Ureter (tissue), 1 donor: Measurements from ENCODE around the gene IRAK1. TPM values are rescaled to one million over a fixed set of nuclear protein-coding genes. Genes with fewer than 3 reads are reported as not detected.

ENCODE experiments used
- DNase-seq: peaks from one replicate; pipeline ENCODE4 v3.0.0-alpha.2; 2020; ENCODE audit warnings: low spot score
- total RNA-seq: library from RNA; stranded (reverse); gene quantifications from one replicate; pipeline ENCODE4 v1.2.4, GENCODE V29; 2023
- donor health status: DM: yes; HTN: yes; CAD: no.

The IRAK1 gene
- total RNA-seq, 1 donor from 2014 or later, result 103 TPM

DNA sequence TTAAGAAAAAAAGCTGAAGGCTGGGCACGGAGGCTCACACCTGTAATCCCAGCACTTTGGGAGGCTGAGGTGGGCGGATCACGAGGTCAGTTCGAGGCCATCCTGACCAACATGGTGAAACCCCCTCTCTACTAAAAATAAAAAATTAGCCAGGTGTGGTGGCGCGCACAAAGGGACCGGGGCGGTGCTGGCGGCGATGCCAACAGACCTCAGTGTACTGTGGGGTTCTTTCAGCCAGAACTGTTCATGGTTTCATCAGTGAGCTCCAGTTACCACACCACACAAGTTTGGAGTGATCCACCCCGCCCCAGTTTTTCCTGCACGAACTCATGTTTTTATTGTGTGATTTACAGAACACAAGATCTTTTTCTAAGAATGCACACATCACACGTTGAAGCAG, 21.2 kb upstream of the IRAK1 start:
- no peak for DNase-seq

DNA sequence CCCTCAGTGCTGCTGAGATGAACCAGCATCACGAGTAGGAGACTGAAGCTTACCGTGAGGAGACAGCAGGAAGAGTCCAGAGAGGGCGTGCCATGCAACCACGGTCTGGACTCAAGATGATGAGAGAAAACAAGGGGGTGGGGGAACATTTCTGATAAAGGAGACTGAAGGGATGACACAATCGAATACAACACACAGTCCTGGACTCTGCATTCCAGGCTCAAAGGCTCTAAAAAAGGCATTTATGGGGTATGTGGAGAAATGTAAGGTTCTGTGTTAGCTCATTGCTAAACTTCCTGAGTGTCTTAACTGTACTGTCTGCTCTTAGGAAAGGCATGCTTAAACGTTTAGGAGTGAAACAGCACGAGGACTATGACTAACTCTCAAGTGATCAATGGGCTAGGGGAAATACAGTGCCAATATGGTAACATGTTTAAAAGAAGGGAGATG, 20.6 kb upstream of the IRAK1 start:
- DNase-seq, result no peak

DNA sequence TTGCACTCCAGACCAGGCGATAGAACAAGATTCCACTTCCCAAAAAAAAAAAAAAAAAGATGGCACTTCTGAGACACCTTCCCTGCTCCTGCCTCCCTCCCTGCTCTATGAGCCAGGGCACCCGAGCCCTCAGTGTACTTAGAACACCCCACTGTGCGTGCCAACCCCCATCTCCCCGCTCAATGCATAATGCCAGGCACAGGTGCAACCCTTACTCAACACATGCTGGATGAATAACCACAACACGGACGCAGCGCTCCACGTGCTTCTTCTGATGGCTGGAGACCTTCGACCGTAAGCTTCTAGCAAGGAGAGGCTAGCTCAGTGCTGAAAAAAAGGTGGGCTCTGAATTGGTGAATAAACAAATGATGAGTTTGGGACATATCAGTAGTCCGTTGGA, 19.9 kb upstream of the IRAK1 start:
- DNase-seq, result no peak

DNA sequence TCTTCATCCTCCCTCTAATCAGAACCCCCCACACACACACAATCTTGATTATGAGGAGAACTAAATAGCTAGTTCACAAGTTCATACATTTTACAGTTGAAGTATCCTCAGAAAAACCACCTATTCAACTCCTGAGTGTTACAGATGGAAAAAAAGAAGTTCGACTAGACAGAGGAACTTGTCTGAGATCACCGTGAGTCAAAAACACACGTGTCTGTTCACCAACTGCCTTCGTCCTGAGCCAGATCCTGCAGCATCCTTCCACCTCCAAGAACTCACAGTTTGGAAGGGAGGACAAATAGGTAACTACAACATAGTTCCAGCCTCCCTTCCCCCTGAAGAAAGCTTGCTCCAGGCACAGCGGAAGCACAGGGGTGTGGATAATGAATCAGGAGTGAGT, 19.0 kb upstream of the IRAK1 start:
- DNase-seq, result no peak

GRCh38 chrX:154037754-154038153, 18.1 kb upstream of the IRAK1 start:
- no peak for DNase-seq

GRCh38 chrX:154036513-154036912, 16.8 kb upstream of the IRAK1 start:
- DNase-seq, result no peak

GRCh38 chrX:154033848-154034247, 14.1 kb upstream of the IRAK1 start:
- DNase-seq, result no peak

DNA sequence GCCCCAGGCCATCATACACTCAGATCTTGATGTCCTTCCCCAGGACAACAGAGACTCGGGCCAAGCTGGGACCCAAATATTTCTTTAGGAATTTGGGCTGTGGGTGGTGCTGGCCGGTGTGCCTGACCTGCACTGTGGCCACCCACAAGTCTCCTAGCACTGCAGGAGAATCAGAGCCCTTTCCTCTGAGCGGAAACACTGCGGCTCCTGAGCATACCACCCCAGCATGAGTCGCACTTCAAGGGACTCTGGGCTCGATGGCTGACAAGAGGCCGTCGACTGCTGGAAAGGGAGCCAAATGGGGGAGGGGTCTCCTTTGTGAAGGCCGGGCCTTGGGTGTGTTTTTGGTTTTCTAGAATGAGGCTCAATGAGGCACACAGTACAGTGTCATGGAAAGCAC, 13.0 kb upstream of the IRAK1 start:
- no peak for DNase-seq

DNA sequence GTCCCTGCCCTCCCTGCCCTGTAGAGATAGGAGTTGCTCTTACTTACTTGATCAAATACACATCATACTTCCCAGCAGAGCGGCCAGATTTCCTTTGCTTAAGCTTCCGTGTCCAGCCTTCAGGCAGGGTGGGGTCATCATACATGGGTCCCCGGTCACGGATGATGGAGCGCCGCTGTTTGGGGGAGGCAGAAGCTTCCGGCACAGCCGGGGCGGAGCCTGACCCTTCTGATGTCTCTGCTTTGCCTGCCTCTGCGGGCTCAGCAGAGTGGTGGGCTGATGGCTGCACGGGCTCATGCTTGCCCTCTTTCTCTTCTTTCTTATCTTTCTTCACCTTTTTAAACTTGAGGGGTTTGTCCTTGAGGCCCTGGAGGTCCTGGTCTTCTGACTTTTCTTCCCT, 12.5 kb upstream of the IRAK1 start:
- DNase-seq, result no peak

DNA sequence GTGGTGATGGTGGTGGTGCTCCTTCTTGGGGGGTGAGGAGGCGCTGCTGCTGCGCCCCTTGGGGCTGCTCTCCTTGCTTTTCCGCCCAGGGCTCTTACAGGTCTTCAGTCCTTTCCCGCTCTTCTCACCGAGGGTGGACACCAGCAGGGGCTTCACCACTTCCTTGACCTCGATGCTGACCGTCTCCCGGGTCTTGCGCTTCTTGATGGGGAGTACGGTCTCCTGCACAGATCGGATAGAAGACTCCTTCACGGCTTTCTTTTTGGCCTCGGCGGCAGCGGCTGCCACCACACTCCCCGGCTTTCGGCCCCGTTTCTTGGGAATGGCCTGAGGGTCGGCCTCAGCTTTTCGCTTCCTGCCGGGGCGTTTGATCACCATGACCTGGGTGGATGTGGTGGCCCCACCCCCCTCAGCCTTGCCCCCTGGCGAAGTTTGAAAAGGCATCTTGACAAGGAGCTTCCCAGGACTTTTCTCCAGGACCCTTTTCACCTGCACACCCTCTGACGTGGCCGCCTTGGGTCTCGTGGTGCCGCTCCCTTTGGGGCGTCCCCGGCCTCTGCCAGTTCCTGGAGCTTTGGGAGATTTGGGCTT, 11.1 kb upstream of the IRAK1 start:
- DNase-seq, result no peak

DNA sequence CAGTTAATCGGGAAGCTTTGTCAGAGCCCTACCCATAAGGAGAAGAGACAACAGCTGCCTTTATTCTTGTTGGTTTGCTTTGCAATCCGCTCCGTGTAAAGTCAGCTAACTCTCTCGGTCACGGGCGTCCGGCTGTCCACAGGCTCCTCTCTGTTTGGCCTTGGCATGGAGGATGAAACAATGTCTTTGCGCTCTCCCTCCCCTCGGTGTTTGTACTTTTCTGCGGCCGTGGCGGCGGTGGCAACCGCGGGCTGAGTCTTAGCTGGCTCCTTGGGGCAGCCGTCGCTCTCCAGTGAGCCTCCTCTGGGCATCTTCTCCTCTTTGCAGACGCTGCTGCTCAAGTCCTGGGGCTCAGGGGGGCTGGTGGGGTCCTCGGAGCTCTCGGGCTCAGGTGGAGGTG, 10.6 kb upstream of the IRAK1 start:
- no peak for DNase-seq

GRCh38 chrX:154029439-154029838, 9.7 kb upstream of the IRAK1 start:
- no peak for DNase-seq

DNA sequence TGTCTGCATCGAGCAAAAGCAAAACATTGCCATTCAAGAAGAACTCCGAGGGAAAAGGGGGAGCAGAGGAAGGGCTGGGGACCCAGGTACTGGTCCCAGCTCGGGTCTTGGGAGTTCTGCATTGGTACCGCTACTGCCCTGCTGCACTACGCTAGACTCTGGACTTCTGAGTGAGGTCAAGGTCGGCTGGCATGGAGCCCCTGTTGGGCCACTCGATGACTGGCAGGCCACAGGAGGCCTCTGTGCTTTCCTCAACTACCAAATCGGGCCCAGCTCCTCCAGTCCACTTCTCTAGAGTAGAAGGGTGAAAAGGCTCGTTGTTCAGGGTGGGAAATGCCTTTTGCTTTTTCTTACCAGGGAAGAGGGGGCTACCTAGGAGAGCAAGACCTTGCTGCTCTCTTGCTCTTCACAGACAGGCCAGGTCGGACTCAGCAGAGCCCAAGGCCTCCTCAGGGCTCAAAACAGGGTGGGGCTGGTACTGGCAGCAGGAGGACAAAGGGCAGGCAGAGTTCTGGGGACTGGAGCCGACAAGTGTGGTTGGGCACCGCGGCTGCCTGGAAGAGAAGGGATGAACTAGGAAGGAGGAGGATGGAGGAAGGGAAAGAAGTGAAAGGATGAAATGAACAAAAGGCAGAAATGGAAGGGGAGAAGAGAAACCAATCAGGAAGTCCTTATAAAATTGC, 8.9 kb upstream of the IRAK1 start:
- no peak for DNase-seq

GRCh38 chrX:154027986-154028385, 8.3 kb upstream of the IRAK1 start:
- DNase-seq, result no peak

GRCh38 chrX:154027022-154027402, 7.3 kb upstream of the IRAK1 start:
- DNase-seq, result no peak

DNA sequence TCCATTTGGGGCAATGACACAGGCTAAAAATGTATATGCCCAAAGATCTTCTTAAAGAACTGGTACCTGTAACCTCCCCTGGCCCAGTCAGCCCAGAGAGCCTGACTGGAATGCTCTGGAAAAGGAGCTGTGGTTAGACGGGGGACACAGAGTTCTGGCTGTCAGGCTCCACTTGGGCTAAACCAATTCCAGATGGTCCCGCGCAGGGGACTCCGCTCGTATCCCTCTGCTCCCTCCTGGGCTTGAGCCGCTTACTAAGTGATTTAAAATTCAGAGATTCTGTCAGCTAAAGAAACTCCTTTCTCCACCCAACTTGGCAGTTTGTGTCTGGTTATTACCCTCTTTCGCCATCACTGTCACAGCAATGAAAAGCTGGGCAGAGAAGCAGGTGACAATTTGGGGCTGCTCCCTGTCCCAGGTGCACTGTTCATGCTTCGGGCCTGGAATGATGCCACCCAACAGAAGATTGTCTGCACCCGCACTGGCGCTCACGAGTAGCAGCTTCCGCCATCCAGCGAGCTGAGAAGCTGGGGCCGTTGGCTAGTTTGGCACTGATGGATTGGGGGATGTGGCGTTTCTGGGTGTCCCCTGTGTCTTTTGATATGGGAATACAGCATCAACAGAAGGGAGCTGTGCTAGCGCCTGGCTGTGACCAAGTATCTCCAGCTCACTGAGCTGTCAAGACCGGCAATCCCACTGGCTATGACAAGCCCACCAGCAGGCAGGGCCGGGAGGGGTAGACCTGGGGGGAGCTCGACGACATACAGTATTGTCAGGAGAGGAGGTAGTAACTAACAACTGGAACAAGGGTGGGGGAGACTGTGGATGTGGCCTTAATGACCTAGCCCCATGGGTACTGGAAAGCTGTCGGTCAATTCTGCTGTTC, 6.7 kb upstream of the IRAK1 start:
- DNase-seq, result no peak

DNA sequence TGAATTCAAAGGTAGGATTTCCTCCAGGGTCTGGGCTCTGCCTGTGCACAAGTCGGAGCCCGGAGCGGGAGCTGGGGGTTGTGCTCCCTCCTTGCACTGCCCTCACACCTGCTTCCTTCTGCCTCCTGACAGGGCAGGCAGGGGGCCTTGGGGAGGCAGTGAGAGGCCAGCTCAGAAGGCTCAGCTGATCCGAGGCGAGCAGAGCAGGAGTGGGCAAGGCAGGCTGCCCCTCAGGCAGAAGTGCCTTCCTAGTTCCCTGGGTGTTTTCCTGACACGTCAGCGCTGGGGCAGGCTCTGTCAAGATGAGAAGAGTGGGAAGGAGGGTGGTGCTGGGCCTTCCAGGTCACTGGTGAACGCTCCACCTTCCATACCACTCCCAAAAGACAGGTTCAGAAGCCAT, 5.5 kb upstream of the IRAK1 start:
- no peak for DNase-seq

GRCh38 chrX:154024271-154024670, 4.6 kb upstream of the IRAK1 start:
- DNase-seq, result no peak

GRCh38 chrX:154023276-154024000, 3.7 kb upstream of the IRAK1 start:
- no peak for DNase-seq

DNA sequence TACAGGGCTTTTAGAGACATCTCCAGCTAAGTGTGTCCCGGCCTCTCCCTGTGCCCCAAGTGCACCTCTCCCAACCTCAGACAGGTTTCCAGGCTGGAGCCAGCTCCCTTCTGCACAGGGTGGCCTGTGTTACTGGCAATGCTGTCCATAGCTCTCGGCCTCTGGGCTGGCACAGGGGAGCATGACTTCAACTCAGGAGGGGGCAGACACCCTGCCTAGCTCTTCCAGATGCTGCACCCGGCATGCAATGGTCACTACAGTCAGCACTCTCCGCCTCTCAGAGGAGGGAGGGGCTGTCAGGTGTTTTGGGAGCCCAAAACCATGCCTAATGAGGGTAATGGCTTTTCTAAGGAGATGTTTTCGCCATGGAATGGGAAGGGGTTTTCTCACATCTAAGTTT, 2.4 kb upstream of the IRAK1 start:
- DNase-seq, result no peak

DNA sequence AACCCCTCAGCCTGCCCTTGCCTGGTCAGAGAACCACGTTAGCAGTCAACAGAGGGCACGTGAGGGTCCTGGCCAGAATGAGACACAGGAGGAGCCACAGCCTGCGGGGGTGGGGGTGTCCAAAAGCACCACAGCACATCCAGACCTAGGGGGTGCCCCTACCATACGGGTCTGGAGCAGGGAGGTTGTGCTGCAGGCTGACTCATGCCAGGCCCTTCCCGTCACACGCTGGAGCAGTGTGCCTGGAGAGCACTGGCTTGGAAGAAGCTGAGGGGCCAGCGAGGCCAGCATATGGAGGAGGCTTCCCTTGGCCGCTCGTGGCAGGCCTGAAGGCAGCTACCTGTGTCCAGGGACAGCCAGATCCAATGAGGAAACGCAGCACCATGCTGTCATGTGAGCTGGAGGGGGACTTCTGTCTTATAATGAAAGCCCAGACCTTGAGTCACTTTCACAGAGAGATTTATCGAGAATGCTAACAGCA, 1.5 kb upstream of the IRAK1 start:
- DNase-seq, result no peak

DNA sequence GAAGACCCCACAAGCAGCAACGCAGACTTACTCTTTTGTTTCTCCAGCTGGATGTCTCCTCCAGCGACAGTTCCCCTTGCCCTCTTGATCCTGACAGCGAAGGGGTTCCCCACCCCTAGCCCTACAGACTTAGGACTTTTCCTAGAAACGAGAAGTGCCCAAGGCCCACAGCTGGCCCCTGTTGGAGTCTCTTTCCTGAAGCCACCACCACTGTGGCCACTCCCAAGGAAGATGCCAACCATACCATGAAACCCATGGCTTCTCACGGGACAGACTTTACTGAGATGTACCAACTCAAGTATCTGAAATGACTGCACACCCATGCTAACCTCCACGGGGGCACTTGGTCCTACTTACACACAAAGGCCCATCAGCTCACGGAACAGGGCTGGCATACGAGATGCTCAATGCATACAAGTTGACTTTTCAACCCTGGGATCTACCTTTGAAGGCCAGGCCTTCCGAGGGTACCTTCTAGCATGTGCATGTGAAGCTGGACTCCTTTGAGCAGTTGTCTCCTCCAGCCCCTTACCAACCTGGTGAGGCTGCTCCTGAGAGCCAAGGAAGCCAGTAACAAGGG, 924 bp upstream of the IRAK1 start:
- no peak for DNase-seq
